Osteoblast (primary cell): ENCODE results near the gene PIEZO1. TPM values are rescaled to one million over a fixed set of nuclear protein-coding genes. Genes with fewer than 3 reads are reported as not detected.

Experiments used
- DNase-seq: peaks from one replicate; pipeline ENCODE4 v3.0.0; 2011; ENCODE audit warnings: low spot score, mixed read lengths; ENCODE audit not compliant: insufficient read length; ENCODE audit errors: missing footprints
- H2AFZ ChIP-seq: 2 replicates; pipeline ENCODE4 v1.6.0; 2011; ENCODE audit warnings: mild to moderate bottlenecking, low read length
- H3K27ac ChIP-seq: 2 replicates; pipeline ENCODE4 v1.5.1; 2011; ENCODE audit warnings: mild to moderate bottlenecking, low read depth, low read length, moderate library complexity
- H3K27me3 ChIP-seq: 2 replicates; pipeline ENCODE4 v1.6.0; 2012; ENCODE audit warnings: mild to moderate bottlenecking, control low read depth, inconsistent platforms, low read length, moderate library complexity; ENCODE audit not compliant: insufficient read depth
- H3K36me3 ChIP-seq: 2 replicates; pipeline ENCODE4 v1.5.1; 2011; ENCODE audit warnings: mild to moderate bottlenecking, low read length, control low read depth, moderate library complexity; ENCODE audit not compliant: insufficient read depth
- H3K4me1 ChIP-seq: 2 replicates; pipeline ENCODE4 v1.5.1; 2011; ENCODE audit warnings: mild to moderate bottlenecking, low read length, control low read depth, moderate library complexity; ENCODE audit not compliant: insufficient read depth
- H3K4me2 ChIP-seq: 2 replicates; pipeline ENCODE4 v1.6.0; 2011; ENCODE audit warnings: mild to moderate bottlenecking, low read length; ENCODE audit not compliant: insufficient read depth
- H3K4me3 ChIP-seq: fragments of 200-600 bp; sonication (generic); 3 replicates; pipeline ENCODE4 v1.5.1; 2012; ENCODE audit warnings: mild to moderate bottlenecking, low read length, inconsistent platforms; ENCODE audit not compliant: insufficient read depth
- H3K79me2 ChIP-seq: 2 replicates; pipeline ENCODE4 v1.6.0; 2012; ENCODE audit warnings: mild to moderate bottlenecking, low read length, control low read depth, inconsistent platforms; ENCODE audit not compliant: insufficient read depth
- H3K9me3 ChIP-seq: 2 replicates; pipeline ENCODE4 v1.5.1; 2011; ENCODE audit warnings: low read depth, low read length, control low read depth
- H4K20me1 ChIP-seq: 2 replicates; pipeline ENCODE4 v1.6.0; 2012; ENCODE audit warnings: mild to moderate bottlenecking, low read length, control low read depth; ENCODE audit not compliant: insufficient read depth
- CTCF ChIP-seq: IDR thresholded peaks from 2 replicates; pipeline ENCODE4 v1.5.1; 2011; ENCODE audit warnings: mild to moderate bottlenecking, low read depth, low read length, moderate library complexity; ENCODE audit errors: extremely low read depth
- total RNA-seq: library from RNA; depleted of rRNA; stranded (reverse); fragments of >200 nt; gene quantifications from 2 replicates; pipeline ENCODE4 v1.2.3, GENCODE V29; 2012

Gene PIEZO1
- total RNA-seq, 1 donor: 207 TPM

GRCh38 chr16:88818575-88818874, 33.5 kb upstream of the PIEZO1 start:
- no peak for DNase-seq
- H3K4me1 ChIP-seq: no peaks in the 10 kb centered on the region
- no peaks in the 10 kb centered on the region for H4K20me1 ChIP-seq
- no peaks in the 10 kb centered on the region for H3K27me3 ChIP-seq
- no peaks in the 10 kb centered on the region for H3K36me3 ChIP-seq
- no peak overlapping the region for H3K4me3 ChIP-seq
- H3K9me3 ChIP-seq: no peaks in the 10 kb centered on the region
- H3K4me2 ChIP-seq: no peak overlapping the region
- no peaks in the 10 kb centered on the region for H3K79me2 ChIP-seq
- H2AFZ ChIP-seq: no peak overlapping the region
- TF ChIP-seq CTCF: no peak
- H3K27ac ChIP-seq: no peak overlapping the region

- Histone ChIP-seq H4K20me1 (no peaks in the 10 kb centered on the region), H3K4me1 (no peaks in the 10 kb centered on the region), H3K4me2 (no peak overlapping the region), H3K9me3 (no peaks in the 10 kb centered on the region), H3K79me2 (no peaks in the 10 kb centered on the region), H3K27ac (no peak overlapping the region), H2AFZ (no peak overlapping the region), H3K4me3 (no peak overlapping the region), H3K27me3 (no peaks in the 10 kb centered on the region), H3K36me3 (no peaks in the 10 kb centered on the region)
- TF ChIP-seq CTCF: no peak
- no peak for DNase-seq
Measured at GRCh38 chr16:88817785-88818574, 33.0 kb upstream of the PIEZO1 start.

- no peak overlapping the region for H3K4me3 ChIP-seq
- no peak overlapping the region for H2AFZ ChIP-seq
- no peak overlapping the region for H3K4me2 ChIP-seq
- H3K27ac ChIP-seq: no peak overlapping the region
- peaks cover 6% of the 10 kb centered on the region for H3K4me1 ChIP-seq
- no peaks in the 10 kb centered on the region for H4K20me1 ChIP-seq
- TF ChIP-seq CTCF: no peak
- H3K27me3 ChIP-seq: no peaks in the 10 kb centered on the region
- H3K79me2 ChIP-seq: no peaks in the 10 kb centered on the region
- no peaks in the 10 kb centered on the region for H3K36me3 ChIP-seq
- H3K9me3 ChIP-seq: no peaks in the 10 kb centered on the region
- DNase-seq: no peak
Measured at GRCh38 chr16:88816736-88817535, 31.9 kb upstream of the PIEZO1 start.

- no peak for DNase-seq
- H3K36me3 ChIP-seq: no peaks in the 10 kb centered on the region
- TF ChIP-seq CTCF: peak; percentile 63
Measured at GRCh38 chr16:88815901-88816589, 31.0 kb upstream of the PIEZO1 start.

More at GRCh38 chr16:88815901-88816589, 31.0 kb upstream of the PIEZO1 start:
- no peaks in the 10 kb centered on the region for H3K27me3 ChIP-seq
- peaks cover 7% of the 10 kb centered on the region for H3K4me1 ChIP-seq
- H4K20me1 ChIP-seq: no peaks in the 10 kb centered on the region
- no peaks in the 10 kb centered on the region for H3K9me3 ChIP-seq
- H3K4me3 ChIP-seq: no peak overlapping the region
- no peak overlapping the region for H3K27ac ChIP-seq
- no peaks in the 10 kb centered on the region for H3K79me2 ChIP-seq
- H3K4me2 ChIP-seq: no peak overlapping the region
- no peak overlapping the region for H2AFZ ChIP-seq
